Left colon (tissue), 2 donors: ENCODE results near the gene OSBPL6. TPM values are rescaled to one million over a fixed set of nuclear protein-coding genes. Genes with fewer than 3 reads are reported as not detected.
"Not testable (repeated sequence)": the region's sequence is repeated elsewhere in the genome, so short reads cannot be mapped to it uniquely, and the experiment has no call there.

Experiments used
- ATAC-seq: fragments of 200-7000 bp; cut with Tn5 transposase; one replicate; pipeline ENCODE4 v1.9.1; 2020; ENCODE audit warnings: mild to moderate bottlenecking, moderate library complexity
- DNase-seq, 2 donors: peaks; one replicate each; pipeline ENCODE4 v3.0.0-alpha.2; 2020
- intact Hi-C, 2 donors: fragments of 100-400 bp; cut with DNase I in 1 of 2; cut with micrococcal nuclease in 1 of 2; formaldehyde crosslinking; loops; one replicate each; pipeline versions ENCODE4 v1.11.2 to v1.14.0; 2022; cut with DNase I, micrococcal nuclease
- long read RNA-seq: library from polyadenylated mRNA; unstranded; transcript quantifications from one replicate; pipeline ENCODE4 v2.0.0, GENCODE V29; 2021
- total RNA-seq, 2 donors: library from RNA; stranded (reverse); fragmentation: NEBNext Ultra II Directional; extraction: Animal tissue kit (Norgen Biotek cat#: 25700); gene quantifications; one replicate each; pipeline ENCODE4 v1.2.1, GENCODE V29; 2021
- donor health status: DM: no; HTN: no; CAD: no.
- donor health status: DM: yes; HTN: yes; CAD: no.

The OSBPL6 gene
- 1 to 10 TPM; 1.8 to 1.9 TPM for total RNA-seq
- long read RNA-seq, partial matches to known transcripts: 0 of 2 reads
- long read RNA-seq, other reads (novel, unspliced or antisense): 2 of 2 reads

- peak; percentile 69 to 81 for DNase-seq
- peak; percentile 96 for ATAC-seq
- intact Hi-C loops: loop anchor here in 1 of 2 donors (10.0 kb wide), 1 partner anchor 59 kb away; no protein-coding TSS in a partner anchor
Measured at GRCh38 chr2:178193823-178194599, at the start of gene OSBPL6. OSBPL6 (plus strand) TSS chr2:178194512; CDS start chr2:178306185, 111,673 bp downstream.

- DNase-seq: no peak
- intact Hi-C loops: no loop called here
- ATAC-seq: peak; percentile 47
Measured at GRCh38 chr2:178152033-178152432, 42.3 kb upstream of the OSBPL6 start.

- DNase-seq: no peak
- no peak for ATAC-seq
- intact Hi-C loops: no loop called here
Measured at GRCh38 chr2:178152542-178152941, 41.8 kb upstream of the OSBPL6 start.

- ATAC-seq: peak; percentile 98
- intact Hi-C loops: no loop called here
- no peak for DNase-seq
Measured at GRCh38 chr2:178152977-178153376, 41.3 kb upstream of the OSBPL6 start.

GRCh38 chr2:178153878-178154277 is 40.4 kb upstream of the OSBPL6 start:
- DNase-seq, intact Hi-C loops, ATAC-seq: not testable (repeated sequence)

GRCh38 chr2:178155524-178155923 is 38.8 kb upstream of the OSBPL6 start:
- intact Hi-C loops: no loop called here
- DNase-seq: no peak

GRCh38 chr2:178157574-178157973 is 36.7 kb upstream of the OSBPL6 start:
- no peak for ATAC-seq
- DNase-seq: no peak
- intact Hi-C loops: no loop called here

More at GRCh38 chr2:178155524-178155923, 38.8 kb upstream of the OSBPL6 start:
- ATAC-seq: no peak

- ATAC-seq (no peak), DNase-seq (no peak)
- intact Hi-C loops: no loop called here
Measured at GRCh38 chr2:178159966-178160365, 34.3 kb upstream of the OSBPL6 start.

GRCh38 chr2:178160601-178161000 is 33.7 kb upstream of the OSBPL6 start:
- DNase-seq: no peak

GRCh38 chr2:178163395-178163794 is 30.9 kb upstream of the OSBPL6 start:
- DNase-seq (no peak), ATAC-seq (no peak)
- intact Hi-C loops: no loop called here

More at GRCh38 chr2:178160601-178161000, 33.7 kb upstream of the OSBPL6 start:
- intact Hi-C loops: no loop called here
- no peak for ATAC-seq

- DNase-seq: no peak
- no peak for ATAC-seq
- intact Hi-C loops: no loop called here
Measured at GRCh38 chr2:178163911-178164310, 30.4 kb upstream of the OSBPL6 start.

GRCh38 chr2:178173657-178174056 is 20.7 kb upstream of the OSBPL6 start:
- intact Hi-C loops: no loop called here
- ATAC-seq: no peak
- DNase-seq: no peak

GRCh38 chr2:178177066-178177679 is 17.1 kb upstream of the OSBPL6 start:
- intact Hi-C loops: no loop called here
- no peak for ATAC-seq

GRCh38 chr2:178180648-178181047 is 13.7 kb upstream of the OSBPL6 start:
- not testable (repeated sequence) for ATAC-seq

More at GRCh38 chr2:178177066-178177679, 17.1 kb upstream of the OSBPL6 start:
- DNase-seq: no peak

GRCh38 chr2:178187861-178188260 is 6.5 kb upstream of the OSBPL6 start:
- intact Hi-C loops: no loop called here
- no peak for ATAC-seq

More at GRCh38 chr2:178180648-178181047, 13.7 kb upstream of the OSBPL6 start:
- DNase-seq, intact Hi-C loops: not testable (repeated sequence)

GRCh38 chr2:178188466-178188865 is 5.8 kb upstream of the OSBPL6 start:
- intact Hi-C loops: no loop called here
- DNase-seq: no peak
- ATAC-seq: no peak

More at GRCh38 chr2:178187861-178188260, 6.5 kb upstream of the OSBPL6 start:
- no peak for DNase-seq

- DNase-seq: no peak
- intact Hi-C loops: loop anchor here in 1 of 2 donors (10.0 kb wide), 1 partner anchor 56 kb away; no protein-coding TSS in a partner anchor
- ATAC-seq: no peak
Measured at GRCh38 chr2:178191004-178191508, 3.3 kb upstream of the OSBPL6 start.

GRCh38 chr2:178191511-178191910 is 2.8 kb upstream of the OSBPL6 start:
- DNase-seq (no peak), ATAC-seq (no peak)
- intact Hi-C loops: loop anchor here in 1 of 2 donors (10.0 kb wide), 1 partner anchor 57 kb away; no protein-coding TSS in a partner anchor

GRCh38 chr2:178193496-178193822 is 853 bp upstream of the OSBPL6 start:
- intact Hi-C loops: loop anchor here in 1 of 2 donors (10.0 kb wide), 1 partner anchor 59 kb away; no protein-coding TSS in a partner anchor
- peak; percentile 69 for ATAC-seq
- peak in 1 of 2 donors; percentile 50 for DNase-seq
